ENCODE data around the gene TBC1D13.

Gene TBC1D13

GRCh38 chr9:128788445-128788844 is 1.4 kb downstream of the TBC1D13 start:
- DNase-seq (ENCODE audit: low read depth in 1 of 2, low spot score in 1 of 2), result peak in 1 of 2 experiments; percentile 17
- no peaks in the 10 kb centered on the region for H3K27me3 ChIP-seq (ENCODE audit: insufficient read depth, poor library complexity, severe bottlenecking)
- H3K4me3 ChIP-seq (replicated peaks; ENCODE audit: insufficient read depth, low read length), result peak overlapping the region; percentile 100
- TF ChIP-seq REST (IDR thresholded peaks at IDR 0.05; ENCODE audit: insufficient replicate concordance, low read depth) (no peak), SPI1 (IDR thresholded peaks at IDR 0.05; ENCODE audit: borderline replicate concordance, low read depth) (no peak), POLR2AphosphoS5 (IDR thresholded peaks at IDR 0.05; ENCODE audit: low read depth) (no peak), GABPA (IDR thresholded peaks at IDR 0.05; ENCODE audit: low read depth) (no peak; the same call in 1 of the 2 replicates)
- TF ChIP-seq, protein P1, sequence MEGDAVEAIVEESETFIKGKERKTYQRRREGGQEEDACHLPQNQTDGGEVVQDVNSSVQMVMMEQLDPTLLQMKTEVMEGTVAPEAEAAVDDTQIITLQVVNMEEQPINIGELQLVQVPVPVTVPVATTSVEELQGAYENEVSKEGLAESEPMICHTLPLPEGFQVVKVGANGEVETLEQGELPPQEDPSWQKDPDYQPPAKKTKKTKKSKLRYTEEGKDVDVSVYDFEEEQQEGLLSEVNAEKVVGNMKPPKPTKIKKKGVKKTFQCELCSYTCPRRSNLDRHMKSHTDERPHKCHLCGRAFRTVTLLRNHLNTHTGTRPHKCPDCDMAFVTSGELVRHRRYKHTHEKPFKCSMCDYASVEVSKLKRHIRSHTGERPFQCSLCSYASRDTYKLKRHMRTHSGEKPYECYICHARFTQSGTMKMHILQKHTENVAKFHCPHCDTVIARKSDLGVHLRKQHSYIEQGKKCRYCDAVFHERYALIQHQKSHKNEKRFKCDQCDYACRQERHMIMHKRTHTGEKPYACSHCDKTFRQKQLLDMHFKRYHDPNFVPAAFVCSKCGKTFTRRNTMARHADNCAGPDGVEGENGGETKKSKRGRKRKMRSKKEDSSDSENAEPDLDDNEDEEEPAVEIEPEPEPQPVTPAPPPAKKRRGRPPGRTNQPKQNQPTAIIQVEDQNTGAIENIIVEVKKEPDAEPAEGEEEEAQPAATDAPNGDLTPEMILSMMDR (IDR thresholded peaks at IDR 0.05; ENCODE audit: insufficient read depth, low read length), result no peak
- H3K27ac ChIP-seq (replicated peaks), result peak overlapping the region; percentile 79

DNA sequence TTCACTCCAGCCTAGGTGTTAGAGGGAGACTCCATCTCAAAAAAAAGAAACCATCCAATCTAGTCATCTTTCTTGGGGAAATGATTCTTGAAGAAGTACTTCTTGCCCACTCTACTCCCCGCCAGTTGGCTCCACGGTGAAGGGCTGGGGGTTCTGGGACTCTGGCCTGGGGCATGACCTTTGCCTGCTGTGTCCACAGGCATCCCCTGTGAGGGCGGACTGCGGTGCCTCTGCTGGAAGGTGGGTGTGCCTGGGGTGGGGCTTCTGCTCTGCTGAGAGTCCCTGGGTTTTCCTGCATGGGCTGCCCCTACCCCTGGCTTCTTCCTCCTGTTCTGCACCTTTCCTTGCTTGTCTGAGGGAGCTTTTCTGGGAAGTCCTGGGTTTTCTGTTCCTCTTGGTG is 3.5 kb downstream of the TBC1D13 start:
- DNase-seq (ENCODE audit: low read depth in 1 of 2, low spot score in 1 of 2), result no peak

GRCh38 chr9:128792134-128792533 is 5.1 kb downstream of the TBC1D13 start:
- H3K27me3 ChIP-seq (ENCODE audit: insufficient read depth, poor library complexity, severe bottlenecking), result no peaks in the 10 kb centered on the region
- DNase-seq (ENCODE audit: low read depth in 1 of 2, low spot score in 1 of 2), result no peak
- H3K27ac ChIP-seq (replicated peaks), result no peak overlapping the region
- TF ChIP-seq, protein P1 (IDR thresholded peaks at IDR 0.05; ENCODE audit: insufficient read depth, low read length), result no peak
- no peak for TF ChIP-seq REST (IDR thresholded peaks at IDR 0.05; ENCODE audit: insufficient replicate concordance, low read depth)
- TF ChIP-seq POLR2AphosphoS5 (IDR thresholded peaks at IDR 0.05; ENCODE audit: low read depth), result no peak
- no peak for TF ChIP-seq GABPA (IDR thresholded peaks at IDR 0.05; ENCODE audit: low read depth)
- TF ChIP-seq SPI1 (IDR thresholded peaks at IDR 0.05; ENCODE audit: borderline replicate concordance, low read depth), result no peak
- no peak overlapping the region for H3K4me3 ChIP-seq (replicated peaks; ENCODE audit: insufficient read depth, low read length)

More for the DNA sequence above, 3.5 kb downstream of the TBC1D13 start:
- no peak overlapping the region for H3K27ac ChIP-seq (replicated peaks)
- no peaks in the 10 kb centered on the region for H3K27me3 ChIP-seq (ENCODE audit: insufficient read depth, poor library complexity, severe bottlenecking)
- H3K4me3 ChIP-seq (replicated peaks; ENCODE audit: insufficient read depth, low read length), result no peak overlapping the region
- no peak for TF ChIP-seq REST (IDR thresholded peaks at IDR 0.05; ENCODE audit: insufficient replicate concordance, low read depth)
- TF ChIP-seq SPI1 (IDR thresholded peaks at IDR 0.05; ENCODE audit: borderline replicate concordance, low read depth), result no peak
- TF ChIP-seq POLR2AphosphoS5 (IDR thresholded peaks at IDR 0.05; ENCODE audit: low read depth), result no peak
- TF ChIP-seq, protein P1 (IDR thresholded peaks at IDR 0.05; ENCODE audit: insufficient read depth, low read length), result no peak
- TF ChIP-seq GABPA (IDR thresholded peaks at IDR 0.05; ENCODE audit: low read depth), result no peak
